ENCODE measurements around the gene ZWILCH. TPM values are rescaled to one million over a fixed set of nuclear protein-coding genes. Genes with fewer than 3 reads are reported as not detected.

The ZWILCH gene
- total and polyA plus RNA-seq, 8 donors: 8.6 to 32.2 (median 25.0) TPM

DNA sequence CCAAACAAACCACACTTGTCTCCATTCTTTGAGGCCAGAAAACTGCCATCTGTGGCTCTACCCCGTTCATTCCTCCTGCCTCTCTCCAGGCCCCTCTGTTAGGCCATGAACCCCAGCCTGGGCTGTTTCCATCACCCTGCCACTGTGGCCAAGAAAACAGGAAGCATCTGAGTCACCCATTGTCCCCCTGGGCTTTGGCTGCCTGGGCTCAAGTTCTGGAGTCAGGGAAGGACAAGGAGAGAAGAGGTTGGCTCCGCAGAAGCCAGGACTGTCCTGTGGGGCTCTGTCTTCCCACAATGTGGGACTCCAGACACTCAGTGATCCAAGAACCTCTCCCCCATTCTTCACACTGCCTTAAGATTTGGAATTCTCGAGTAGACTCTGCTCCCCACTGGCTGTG, 75.5 kb downstream of the ZWILCH start:
- peak; percentile 25 for ATAC-seq
- TF ChIP-seq, protein P1, sequence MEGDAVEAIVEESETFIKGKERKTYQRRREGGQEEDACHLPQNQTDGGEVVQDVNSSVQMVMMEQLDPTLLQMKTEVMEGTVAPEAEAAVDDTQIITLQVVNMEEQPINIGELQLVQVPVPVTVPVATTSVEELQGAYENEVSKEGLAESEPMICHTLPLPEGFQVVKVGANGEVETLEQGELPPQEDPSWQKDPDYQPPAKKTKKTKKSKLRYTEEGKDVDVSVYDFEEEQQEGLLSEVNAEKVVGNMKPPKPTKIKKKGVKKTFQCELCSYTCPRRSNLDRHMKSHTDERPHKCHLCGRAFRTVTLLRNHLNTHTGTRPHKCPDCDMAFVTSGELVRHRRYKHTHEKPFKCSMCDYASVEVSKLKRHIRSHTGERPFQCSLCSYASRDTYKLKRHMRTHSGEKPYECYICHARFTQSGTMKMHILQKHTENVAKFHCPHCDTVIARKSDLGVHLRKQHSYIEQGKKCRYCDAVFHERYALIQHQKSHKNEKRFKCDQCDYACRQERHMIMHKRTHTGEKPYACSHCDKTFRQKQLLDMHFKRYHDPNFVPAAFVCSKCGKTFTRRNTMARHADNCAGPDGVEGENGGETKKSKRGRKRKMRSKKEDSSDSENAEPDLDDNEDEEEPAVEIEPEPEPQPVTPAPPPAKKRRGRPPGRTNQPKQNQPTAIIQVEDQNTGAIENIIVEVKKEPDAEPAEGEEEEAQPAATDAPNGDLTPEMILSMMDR (IDR thresholded peaks at IDR 0.05): no peak
- Histone ChIP-seq H3K36me3 (no peaks in the 10 kb centered on the region), H3K9me3 (no peaks in the 10 kb centered on the region), H3K27ac (no peak overlapping the region), H3K4me3 (no peak overlapping the region), H3K4me1 (peaks cover 0 to 10% of the 10 kb centered on the region in 2 donors), H3K27me3 (no peaks in the 10 kb centered on the region)
- intact Hi-C loops (cut with DNase I): no loop called here
- DNase-seq: no peak

DNA sequence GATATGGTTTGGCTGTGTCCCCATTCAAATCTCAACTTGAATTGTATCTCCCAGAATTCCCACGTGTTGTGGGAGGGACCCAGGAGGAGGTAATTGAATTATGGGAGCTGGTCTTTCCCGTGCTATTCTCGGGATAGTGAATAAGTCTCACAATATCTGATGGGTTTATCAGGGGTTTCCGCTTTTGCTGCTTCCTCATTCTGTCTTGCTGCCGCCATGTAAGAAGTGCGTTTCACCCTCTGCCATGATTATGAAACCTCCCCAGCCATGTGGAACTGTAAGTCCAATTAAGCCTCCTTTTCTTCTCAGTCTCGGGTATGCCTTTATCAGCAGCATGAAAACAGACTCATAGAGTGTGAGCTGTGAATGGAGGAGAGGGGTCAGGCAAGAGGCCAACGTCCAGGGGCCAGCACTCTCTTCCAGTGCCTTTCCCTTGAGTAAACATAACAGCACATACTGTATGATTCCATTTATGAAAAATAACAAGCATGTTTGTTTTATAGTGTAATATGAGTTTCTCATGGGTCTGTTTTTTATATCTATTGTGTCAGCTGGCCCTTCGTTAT, 76.9 kb downstream of the ZWILCH start:
- Histone ChIP-seq H3K27ac (no peak overlapping the region), H3K9me3 (no peaks in the 10 kb centered on the region), H3K27me3 (no peaks in the 10 kb centered on the region), H3K36me3 (no peaks in the 10 kb centered on the region), H3K4me3 (no peak overlapping the region), H3K4me1 (peaks cover 0 to 13% of the 10 kb centered on the region in 2 donors)
- DNase-seq (no peak), ATAC-seq (no peak)
- intact Hi-C loops (cut with DNase I): no loop called here
- TF ChIP-seq, protein P1 (IDR thresholded peaks at IDR 0.05): no peak

DNA sequence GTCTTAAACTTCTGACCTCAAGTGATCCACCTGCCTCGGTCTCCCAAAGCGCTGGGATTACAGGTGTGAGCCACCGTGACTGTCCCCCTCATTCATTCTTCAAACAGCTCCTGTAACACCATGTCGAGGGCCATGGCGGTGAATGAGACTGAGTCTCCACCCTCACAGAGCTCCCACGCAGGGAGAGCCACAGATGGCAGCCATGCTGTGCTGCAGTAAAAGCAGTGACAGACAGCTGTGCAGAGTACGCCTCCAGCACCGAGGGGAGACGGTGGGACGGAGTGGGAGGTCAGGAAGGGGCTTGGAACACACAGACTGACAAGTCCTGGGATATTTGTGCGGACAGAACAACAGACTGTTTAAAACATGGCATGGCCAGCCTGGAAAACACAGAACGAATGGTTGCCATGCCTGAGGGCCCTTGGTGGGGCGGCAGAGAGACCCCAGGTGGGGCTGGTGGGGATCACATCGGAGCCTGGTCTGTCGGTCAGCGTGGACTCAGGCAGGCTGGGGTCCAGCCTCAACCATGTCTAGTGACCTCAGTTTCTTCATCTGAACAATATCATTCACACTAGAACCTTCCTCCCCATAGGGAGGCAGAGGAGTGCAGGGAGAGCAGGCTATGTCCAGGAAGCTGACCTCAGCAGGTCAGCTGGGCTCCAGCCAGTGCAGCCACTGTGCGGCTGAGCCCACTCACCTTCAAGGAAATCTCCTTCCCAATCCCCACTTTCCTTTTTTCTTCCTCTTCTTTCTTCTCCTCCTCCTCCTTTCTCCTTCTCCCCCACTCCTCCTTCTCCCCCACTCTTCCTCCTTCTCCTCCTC, 81.2 kb downstream of the ZWILCH start:
- Histone ChIP-seq H3K4me1 (peaks cover 0 to 3% of the 10 kb centered on the region in 2 donors), H3K4me3 (no peak overlapping the region), H3K27ac (no peak overlapping the region), H3K9me3 (no peaks in the 10 kb centered on the region), H3K36me3 (no peaks in the 10 kb centered on the region), H3K27me3 (no peaks in the 10 kb centered on the region)
- TF ChIP-seq, protein P1 (IDR thresholded peaks at IDR 0.05): no peak
- intact Hi-C loops (cut with DNase I): no loop called here
- ATAC-seq (no peak), DNase-seq (no peak)

DNA sequence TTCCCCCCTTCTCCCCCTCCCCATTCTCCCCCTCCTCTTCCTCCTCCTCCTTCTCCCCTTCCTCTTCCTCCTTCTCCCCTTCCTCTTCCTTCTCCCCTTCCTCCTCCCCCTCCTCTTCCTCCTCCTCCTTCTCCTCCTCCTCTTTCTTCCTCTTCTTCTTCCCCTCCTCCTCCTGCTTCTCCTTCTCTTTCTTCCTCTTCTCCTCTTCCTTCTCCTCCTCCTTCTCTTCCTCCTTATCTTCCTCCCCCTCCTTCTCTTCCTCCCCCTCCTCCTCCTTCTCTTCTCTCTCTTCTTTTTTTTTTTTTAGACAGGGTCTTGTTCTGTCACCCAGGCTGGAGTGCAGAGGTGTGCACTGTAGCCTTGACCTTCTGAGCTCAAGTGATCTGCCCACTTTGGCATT, 81.9 kb downstream of the ZWILCH start:
- no peak overlapping the region for H3K27ac ChIP-seq
- H3K36me3 ChIP-seq: no peaks in the 10 kb centered on the region
- peaks cover 0 to 3% of the 10 kb centered on the region in 2 donors for H3K4me1 ChIP-seq
- TF ChIP-seq, protein P1 (IDR thresholded peaks at IDR 0.05): no peak
- intact Hi-C loops (cut with DNase I): no loop called here
- ATAC-seq (no peak), DNase-seq (no peak)
- no peaks in the 10 kb centered on the region for H3K9me3 ChIP-seq
- H3K4me3 ChIP-seq: no peak overlapping the region
- no peaks in the 10 kb centered on the region for H3K27me3 ChIP-seq

DNA sequence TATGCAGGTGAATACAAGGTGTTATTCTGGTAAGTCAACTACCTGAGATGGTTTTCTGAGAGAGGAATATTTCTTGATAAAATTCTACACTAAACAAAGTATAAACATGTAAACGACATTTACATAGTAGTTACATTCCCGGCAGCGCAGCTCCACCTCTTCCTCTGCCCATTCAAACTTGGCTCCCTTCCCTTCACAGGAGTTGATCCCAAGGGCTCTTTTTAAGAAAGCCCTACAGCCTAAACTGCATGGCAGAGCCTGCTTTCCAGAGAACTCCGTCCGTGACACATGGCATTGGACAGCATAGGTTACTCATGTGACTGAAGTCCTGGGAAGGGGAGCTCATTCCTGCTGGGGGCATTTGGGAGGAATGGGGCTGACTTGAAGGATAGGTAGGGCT, 82.6 kb downstream of the ZWILCH start:
- intact Hi-C loops (cut with DNase I): no loop called here
- no peaks in the 10 kb centered on the region for H3K36me3 ChIP-seq
- H3K9me3 ChIP-seq: no peaks in the 10 kb centered on the region
- no peak overlapping the region for H3K4me3 ChIP-seq
- H3K27me3 ChIP-seq: no peaks in the 10 kb centered on the region
- H3K4me1 ChIP-seq: peaks cover 0 to 3% of the 10 kb centered on the region in 2 donors
- DNase-seq (peak in 1 of 4 donors; percentile 37), ATAC-seq (peak; percentile 88)
- no peak overlapping the region for H3K27ac ChIP-seq
- TF ChIP-seq, protein P1 (IDR thresholded peaks at IDR 0.05): no peak
